SK-N-MC (cell line): ENCODE measurements around the gene PLPPR3.

ENCODE experiments used
- DNase-seq: peaks from one replicate; pipeline ENCODE4 v3.0.0-alpha.2; 2011; ENCODE audit warnings: low read depth, low spot score
- H3K27ac ChIP-seq: fragments of 200-600 bp; sonication (generic); 2 replicates; pipeline ENCODE4 v1.5.1; 2016; ENCODE audit warnings: mixed run types
- H3K36me3 ChIP-seq: fragments of 200-600 bp; sonication (generic); 2 replicates; pipeline ENCODE4 v1.6.1; 2017; ENCODE audit warnings: antibody characterized with exemption, low read length, mixed read lengths; ENCODE audit not compliant: insufficient read depth
- H3K4me3 ChIP-seq: fragments of 200-600 bp; sonication (generic); 2 replicates; pipeline ENCODE4 v1.5.1; 2016
- H3K9ac ChIP-seq: fragments of 200-600 bp; sonication (generic); 2 replicates; pipeline ENCODE4 v1.8.0; 2017; ENCODE audit warnings: mixed run types, mixed read lengths; ENCODE audit not compliant: insufficient read length
- H3K9me3 ChIP-seq: fragments of 200-600 bp; sonication (generic); 2 replicates; pipeline ENCODE4 v1.6.1; 2017; ENCODE audit warnings: low read depth, mild to moderate bottlenecking, antibody characterized with exemption, low read length, moderate library complexity, mixed read lengths
- EZH2 ChIP-seq: fragments of 200-600 bp; sonication (generic); IDR thresholded peaks from one replicate; pipeline ENCODE4 v1.6.1; 2017; ENCODE audit warnings: antibody characterized with exemption
- FOXP2 ChIP-seq: optimal IDR thresholded peaks from 2 replicates; pipeline ENCODE3; 2011; ENCODE audit warnings: mild to moderate bottlenecking, moderate library complexity; ENCODE audit not compliant: insufficient read depth; ENCODE audit errors: extremely low read length, control extremely low read depth
- POLR2AphosphoS5 ChIP-seq: IDR thresholded peaks from 2 replicates; pipeline ENCODE4 v1.6.1; 2012; ENCODE audit warnings: mild to moderate bottlenecking, low read depth, low read length, borderline replicate concordance

Gene PLPPR3

DNA sequence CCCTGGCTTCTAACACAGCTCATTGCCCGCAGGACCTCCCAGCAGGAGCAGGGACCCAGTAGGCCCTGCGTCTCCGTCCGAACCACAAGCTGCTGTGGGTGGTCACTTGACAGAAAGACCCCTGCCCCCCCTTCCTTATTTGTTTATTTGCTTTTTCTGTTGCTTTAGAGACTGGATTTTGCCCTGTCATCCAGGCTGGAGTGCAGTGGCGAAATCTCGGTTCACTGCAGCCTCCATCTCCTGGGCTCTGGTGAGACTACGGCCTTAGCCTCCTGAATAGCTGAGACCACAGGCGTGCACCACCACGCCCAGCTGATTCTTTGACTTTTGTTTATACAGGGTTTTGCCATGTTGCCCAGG is 32.1 kb downstream of the PLPPR3 start:
- no peaks in the 10 kb centered on the region for H3K9me3 ChIP-seq
- H3K9ac ChIP-seq = no peak overlapping the region
- TF ChIP-seq FOXP2 = no peak
- TF ChIP-seq EZH2 = no peak
- no peak for TF ChIP-seq POLR2AphosphoS5
- DNase-seq = no peak
- H3K4me3 ChIP-seq = no peak overlapping the region
- H3K36me3 ChIP-seq = no peaks in the 10 kb centered on the region
- 0 out of 2 replicates have a peak overlapping the region, but pooled peaks have one; percentile 19 for H3K27ac ChIP-seq

DNA sequence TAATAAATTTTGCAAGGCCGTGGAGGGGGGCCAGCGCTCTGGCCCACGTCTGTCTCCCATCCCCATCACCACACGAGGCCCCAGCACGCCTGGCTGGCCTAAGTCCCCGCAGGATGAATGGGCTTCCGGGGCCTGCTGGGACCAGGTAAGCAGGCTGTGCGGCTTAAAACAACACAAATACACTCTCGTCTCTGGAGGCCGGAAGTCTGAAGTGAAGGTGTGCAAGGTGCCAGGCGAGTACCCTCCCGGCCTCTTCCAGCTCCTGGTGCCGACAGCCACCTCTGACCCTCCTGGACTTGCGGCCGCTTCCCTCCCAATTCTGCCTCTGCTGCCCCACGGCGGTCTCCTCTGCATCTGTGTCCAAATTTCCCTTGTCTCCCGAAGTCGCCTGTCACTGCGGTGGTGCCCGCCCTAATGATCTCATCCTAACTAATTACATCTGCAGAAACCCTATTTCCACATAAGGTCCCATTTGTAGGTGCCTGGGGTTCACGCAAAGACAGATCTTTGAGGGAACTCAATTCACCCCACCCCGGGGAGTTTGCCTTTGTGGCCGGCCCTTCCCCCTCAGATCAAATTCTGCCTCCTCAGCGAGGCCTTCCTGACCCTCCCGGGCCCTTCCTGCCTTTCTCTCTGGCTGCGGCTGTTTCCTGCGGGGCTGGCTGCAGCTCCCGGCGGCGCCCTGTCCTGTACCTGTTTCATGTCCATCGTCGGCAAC is 32.6 kb downstream of the PLPPR3 start:
- no peak for DNase-seq
- H3K4me3 ChIP-seq = no peak overlapping the region

DNA sequence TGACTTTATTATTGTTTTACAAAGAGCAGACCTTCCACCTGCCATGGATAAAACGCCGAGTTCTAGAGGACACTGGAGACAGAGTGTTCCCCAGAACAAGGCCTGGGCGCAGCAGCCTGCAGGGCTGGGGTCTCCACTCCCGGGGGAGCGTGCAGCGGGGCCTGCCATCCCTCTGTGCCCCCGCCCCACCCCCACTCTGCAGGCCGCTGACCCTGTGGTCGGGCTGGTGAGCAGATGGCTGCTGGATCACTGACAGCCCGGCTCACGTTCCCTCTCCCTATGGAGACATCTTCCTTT is 33.1 kb downstream of the PLPPR3 start:
- DNase-seq = no peak
- H3K4me3 ChIP-seq = no peak overlapping the region
- H3K27ac ChIP-seq = no peak overlapping the region
- TF ChIP-seq FOXP2 (no peak), POLR2AphosphoS5 (no peak), EZH2 (no peak)
- no peak overlapping the region for H3K9ac ChIP-seq
- H3K9me3 ChIP-seq = no peaks in the 10 kb centered on the region
- no peaks in the 10 kb centered on the region for H3K36me3 ChIP-seq

More for the DNA sequence above, 32.6 kb downstream of the PLPPR3 start:
- no peaks in the 10 kb centered on the region for H3K36me3 ChIP-seq
- no peaks in the 10 kb centered on the region for H3K9me3 ChIP-seq
- TF ChIP-seq FOXP2 (no peak), POLR2AphosphoS5 (no peak), EZH2 (no peak)
- H3K9ac ChIP-seq = no peak overlapping the region
- 0 out of 2 replicates have a peak overlapping the region, but pooled peaks have one; percentile 19 for H3K27ac ChIP-seq

DNA sequence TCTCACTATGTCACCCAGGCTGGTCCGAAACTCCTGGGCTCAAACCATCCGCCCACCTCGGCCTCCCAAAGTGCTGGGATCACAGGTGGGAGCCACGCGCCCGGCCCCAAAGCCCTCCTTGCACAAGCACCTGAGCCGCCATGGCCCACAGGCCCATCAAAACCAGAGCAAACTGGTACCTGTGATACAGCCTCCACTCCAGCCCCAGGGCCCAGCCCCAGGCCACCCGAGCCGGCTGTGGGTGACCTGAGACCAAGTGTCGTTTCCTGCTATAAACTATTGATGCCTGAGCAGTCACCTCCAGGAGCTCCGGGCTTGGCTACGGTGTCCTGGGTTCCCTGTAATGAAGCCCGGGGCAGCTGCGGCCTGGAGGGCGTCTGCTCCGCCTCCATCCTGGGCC is 34.2 kb downstream of the PLPPR3 start:
- DNase-seq = no peak
- H3K9me3 ChIP-seq = no peaks in the 10 kb centered on the region
- H3K9ac ChIP-seq = no peak overlapping the region
- H3K36me3 ChIP-seq = no peaks in the 10 kb centered on the region
- H3K4me3 ChIP-seq = no peak overlapping the region
- no peak overlapping the region for H3K27ac ChIP-seq
- TF ChIP-seq POLR2AphosphoS5 = no peak
- TF ChIP-seq EZH2 = no peak
- no peak for TF ChIP-seq FOXP2

DNA sequence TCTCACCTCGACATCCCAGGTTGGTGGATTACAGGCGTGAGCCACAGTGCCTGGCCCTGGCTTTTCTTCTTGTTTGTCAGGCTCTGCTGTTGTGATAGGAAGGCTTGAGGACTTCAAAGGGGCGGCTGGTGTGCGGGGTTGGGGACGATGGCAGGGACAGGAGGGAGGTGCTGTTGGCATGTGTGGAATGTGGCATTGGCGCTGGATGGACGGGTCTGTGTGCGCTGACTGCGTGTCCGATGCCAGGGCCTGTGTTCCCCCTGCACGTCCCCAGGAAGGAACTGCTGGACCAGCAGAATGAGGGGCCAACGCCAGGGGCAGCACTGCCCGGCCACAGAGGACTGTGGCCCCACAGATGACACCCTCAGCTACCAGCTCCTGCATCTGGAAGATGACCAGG is 37.2 kb downstream of the PLPPR3 start:
- Histone ChIP-seq H3K36me3 (no peaks in the 10 kb centered on the region), H3K9me3 (no peaks in the 10 kb centered on the region), H3K27ac (no peak overlapping the region), H3K4me3 (no peak overlapping the region), H3K9ac (no peak overlapping the region)
- DNase-seq = no peak
- no peak for TF ChIP-seq POLR2AphosphoS5
- TF ChIP-seq EZH2 = no peak
- no peak for TF ChIP-seq FOXP2

DNA sequence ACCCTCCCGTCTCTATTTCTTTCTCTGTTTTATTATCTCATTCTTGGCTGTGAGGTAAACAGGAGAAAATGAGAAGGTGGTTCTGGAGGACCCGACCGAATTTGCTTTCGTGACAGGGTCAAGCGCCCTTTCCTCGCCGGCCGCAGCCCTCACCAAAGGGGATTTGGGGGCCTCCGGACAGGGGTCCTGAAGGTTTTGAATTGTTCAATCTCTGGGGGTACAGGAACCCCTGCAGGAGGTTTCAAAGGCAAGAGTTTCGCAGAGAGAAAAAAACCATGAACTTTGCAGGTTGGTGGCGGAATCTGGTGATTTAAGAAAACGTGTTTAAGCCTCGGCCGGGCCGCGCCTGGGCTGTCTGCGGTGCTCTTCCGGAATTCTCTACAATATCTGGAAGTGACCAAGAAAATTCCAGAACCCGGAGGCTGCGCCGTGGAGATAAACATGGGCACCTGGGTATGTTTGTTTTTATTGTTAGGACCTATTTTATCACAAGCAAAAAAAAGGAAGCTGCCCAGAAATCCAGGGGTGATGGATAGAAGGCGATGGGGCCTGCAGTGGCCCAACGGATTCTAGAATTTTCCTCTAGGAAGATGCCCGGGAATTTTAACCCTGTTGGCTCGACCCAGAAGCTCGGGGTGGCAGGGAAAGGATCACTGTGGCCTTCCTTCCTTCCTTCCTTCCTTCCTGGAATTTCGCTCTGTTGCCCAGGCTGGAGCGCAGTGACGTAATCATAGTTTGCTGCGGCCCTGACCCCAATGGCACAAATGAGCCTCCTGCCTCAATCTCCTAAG is 38.7 kb downstream of the PLPPR3 start:
- peak overlapping the region; percentile 65 for H3K9ac ChIP-seq
- H3K36me3 ChIP-seq = no peaks in the 10 kb centered on the region
- TF ChIP-seq FOXP2 (no peak), POLR2AphosphoS5 (no peak), EZH2 (no peak)
- H3K27ac ChIP-seq = peak overlapping the region; percentile 68; the same call in 1 of the 2 replicates
- DNase-seq = no peak
- H3K9me3 ChIP-seq = no peaks in the 10 kb centered on the region
- H3K4me3 ChIP-seq = no peak overlapping the region

DNA sequence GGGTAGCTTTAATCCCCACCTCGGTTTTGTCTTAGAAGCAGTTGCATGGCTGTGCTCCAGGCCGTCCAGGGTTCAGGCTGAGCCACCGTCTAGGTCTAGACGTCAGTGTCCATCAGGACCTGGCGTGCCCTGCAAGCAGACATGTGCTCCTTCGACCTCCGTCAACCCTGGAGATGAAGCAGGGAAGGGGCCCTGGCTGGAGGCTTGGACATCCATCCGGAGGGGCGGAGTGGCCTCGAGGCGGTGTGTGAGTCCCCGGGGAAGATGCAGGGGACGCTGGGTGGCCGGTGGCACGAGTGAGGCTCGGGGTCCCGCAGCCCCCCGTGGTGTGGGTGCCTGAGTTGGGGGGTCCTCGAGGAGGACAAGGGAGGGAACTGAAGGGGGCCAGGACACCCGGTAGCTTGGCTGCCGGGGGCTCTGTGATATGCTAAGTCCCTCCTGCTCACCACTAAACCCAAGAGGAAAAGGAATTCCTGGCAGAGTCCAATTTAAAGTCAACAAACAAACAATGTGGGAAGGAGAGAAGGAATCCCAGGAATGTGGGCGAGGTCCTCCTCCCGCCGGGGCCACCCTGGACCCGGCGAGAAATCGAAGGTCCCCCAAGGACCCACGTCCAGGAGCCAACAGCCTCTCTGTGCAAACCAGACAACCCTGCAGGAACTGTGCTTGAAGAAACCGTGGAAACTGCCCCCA is 39.4 kb downstream of the PLPPR3 start:
- peak overlapping the region; percentile 68 for H3K27ac ChIP-seq
- no peaks in the 10 kb centered on the region for H3K36me3 ChIP-seq
- H3K9me3 ChIP-seq = no peaks in the 10 kb centered on the region
- no peak overlapping the region for H3K4me3 ChIP-seq
- peak overlapping the region; percentile 65 for H3K9ac ChIP-seq
- DNase-seq = no peak
- no peak for TF ChIP-seq POLR2AphosphoS5
- no peak for TF ChIP-seq EZH2
- no peak for TF ChIP-seq FOXP2

DNA sequence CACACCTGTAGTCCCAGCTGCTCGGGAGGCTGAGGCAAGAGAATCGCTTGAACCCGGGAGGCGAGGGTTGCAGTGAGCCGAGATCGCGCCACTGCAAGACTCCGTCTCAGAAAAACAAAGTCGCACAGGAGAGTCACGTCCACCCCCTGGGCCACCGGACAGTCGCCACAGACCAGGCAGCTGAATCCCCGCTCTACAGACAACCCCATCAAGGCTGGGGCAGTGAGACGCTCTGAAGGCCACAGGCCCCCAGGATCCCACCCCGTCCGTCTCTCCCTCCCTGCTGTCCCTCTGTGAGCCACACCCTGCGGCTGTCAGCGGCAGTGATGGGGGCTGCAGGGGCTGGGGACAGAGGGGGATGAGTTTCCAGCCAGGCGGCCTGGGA is 40.0 kb downstream of the PLPPR3 start:
- H3K36me3 ChIP-seq = no peaks in the 10 kb centered on the region
- no peaks in the 10 kb centered on the region for H3K9me3 ChIP-seq
- H3K9ac ChIP-seq = no peak overlapping the region
- no peak overlapping the region for H3K4me3 ChIP-seq
- no peak overlapping the region for H3K27ac ChIP-seq
- DNase-seq = no peak
- TF ChIP-seq POLR2AphosphoS5 (no peak), EZH2 (no peak), FOXP2 (no peak)
